ENCODE measurements around the gene AUTS2.

DNA sequence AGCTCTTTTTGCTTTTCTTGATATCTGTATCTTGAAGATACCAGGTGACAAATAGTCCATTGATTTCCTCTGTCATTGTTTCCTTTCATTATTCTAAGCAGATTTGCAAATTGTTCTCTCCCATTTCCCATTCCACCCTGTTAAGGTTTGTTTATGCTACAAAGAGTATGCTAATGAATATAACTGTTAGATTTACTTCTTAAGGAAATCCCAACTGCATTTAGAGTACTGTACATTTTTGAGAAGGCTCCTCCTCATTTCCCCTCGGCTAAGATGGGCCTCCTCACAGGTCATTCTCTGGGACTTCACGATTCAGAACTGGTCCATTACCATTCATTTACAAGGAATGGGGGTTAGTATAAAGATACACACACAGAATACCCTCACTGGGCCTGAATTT is 15.6 kb downstream of the AUTS2 start:
- TF ChIP-seq POLR2AphosphoS5 (IDR thresholded peaks at IDR 0.05) = no peak
- TF ChIP-seq, protein P1, sequence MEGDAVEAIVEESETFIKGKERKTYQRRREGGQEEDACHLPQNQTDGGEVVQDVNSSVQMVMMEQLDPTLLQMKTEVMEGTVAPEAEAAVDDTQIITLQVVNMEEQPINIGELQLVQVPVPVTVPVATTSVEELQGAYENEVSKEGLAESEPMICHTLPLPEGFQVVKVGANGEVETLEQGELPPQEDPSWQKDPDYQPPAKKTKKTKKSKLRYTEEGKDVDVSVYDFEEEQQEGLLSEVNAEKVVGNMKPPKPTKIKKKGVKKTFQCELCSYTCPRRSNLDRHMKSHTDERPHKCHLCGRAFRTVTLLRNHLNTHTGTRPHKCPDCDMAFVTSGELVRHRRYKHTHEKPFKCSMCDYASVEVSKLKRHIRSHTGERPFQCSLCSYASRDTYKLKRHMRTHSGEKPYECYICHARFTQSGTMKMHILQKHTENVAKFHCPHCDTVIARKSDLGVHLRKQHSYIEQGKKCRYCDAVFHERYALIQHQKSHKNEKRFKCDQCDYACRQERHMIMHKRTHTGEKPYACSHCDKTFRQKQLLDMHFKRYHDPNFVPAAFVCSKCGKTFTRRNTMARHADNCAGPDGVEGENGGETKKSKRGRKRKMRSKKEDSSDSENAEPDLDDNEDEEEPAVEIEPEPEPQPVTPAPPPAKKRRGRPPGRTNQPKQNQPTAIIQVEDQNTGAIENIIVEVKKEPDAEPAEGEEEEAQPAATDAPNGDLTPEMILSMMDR (IDR thresholded peaks at IDR 0.05) = no peak

Measured in breast epithelium (tissue), 3 donors.